Tibial nerve (tissue), 4 donors: ENCODE measurements around the gene RPP14. TPM values are rescaled to one million over a fixed set of nuclear protein-coding genes. Genes with fewer than 3 reads are reported as not detected.

Experiments used
- DNase-seq, 2 donors: peaks; one replicate each; pipeline ENCODE4 v3.0.0-alpha.2; 2019; ENCODE audit warnings: low spot score in 2 of 2
- H3K27ac ChIP-seq, 4 donors: fragments of 200-600 bp; sonication (generic) in 3 of 4; one replicate each; pipeline ENCODE4 v1.5.1; 2017 to 2019; ENCODE audit warnings: mild to moderate bottlenecking in 1 of 4
- H3K27me3 ChIP-seq, 2 donors: fragments of 200-600 bp; sonication (generic) in 1 of 2; one replicate each; pipeline versions ENCODE4 v1.5.1 to v1.6.0; 2017 to 2019
- H3K36me3 ChIP-seq, 3 donors: fragments of 200-600 bp; sonication (generic); one replicate each; pipeline ENCODE4 v1.5.1; 2018 to 2019
- H3K4me1 ChIP-seq, 4 donors: fragments of 200-600 bp; sonication (generic) in 3 of 4; one replicate each; pipeline ENCODE4 v1.5.1; 2017 to 2019
- H3K4me3 ChIP-seq, 4 donors: fragments of 200-600 bp; sonication (generic) in 3 of 4; one replicate each; pipeline ENCODE4 v1.5.1; 2017 to 2019; ENCODE audit warnings: mild to moderate bottlenecking in 1 of 4, moderate library complexity in 1 of 4
- H3K9me3 ChIP-seq, 4 donors: fragments of 200-600 bp; sonication (generic) in 3 of 4; one replicate each; pipeline ENCODE4 v1.5.1; 2017 to 2019
- EP300 ChIP-seq, 2 donors: sonication (generic); formaldehyde crosslinking; IDR thresholded peaks; one replicate each; pipeline ENCODE4 v1.6.1; 2017; ENCODE audit warnings: antibody characterized with exemption in 2 of 2, mild to moderate bottlenecking in 1 of 2
- POLR2A ChIP-seq, 2 donors: fragments of 450-650 bp; IDR thresholded peaks; one replicate each; pipeline ENCODE4 v1.6.1; 2017; ENCODE audit warnings: antibody characterized with exemption in 2 of 2, mild to moderate bottlenecking in 2 of 2, moderate library complexity in 2 of 2
- WGBS, 2 donors: methylation state at CpG; one replicate each; pipeline ENCODE4 v1.1.5; 2018; 5-methylcytosine and 5-hydroxymethylcytosine counted together
- total RNA-seq, 4 donors: library from RNA; depleted of rRNA; stranded (reverse); fragments of >200 nt; gene quantifications; one replicate each; pipeline ENCODE4 v1.1.0, GENCODE V29; 2016
- TF ChIP-seq, protein P1 (sequence below), 5 experiments: fragments of 200-600 bp in 3 of 5; fragments of 450-650 bp in 2 of 5; sonication (generic) in 3 of 5; IDR thresholded peaks; one replicate each; pipeline ENCODE4 v1.5.1; 2016 to 2019; ENCODE audit warnings: antibody characterized with exemption in 5 of 5, mild to moderate bottlenecking in 3 of 5, moderate library complexity in 2 of 5

RPP14 gene
- total RNA-seq, 4 donors from 2014 or later, result 5.7 to 14.0 (median 8.6) TPM

DNA sequence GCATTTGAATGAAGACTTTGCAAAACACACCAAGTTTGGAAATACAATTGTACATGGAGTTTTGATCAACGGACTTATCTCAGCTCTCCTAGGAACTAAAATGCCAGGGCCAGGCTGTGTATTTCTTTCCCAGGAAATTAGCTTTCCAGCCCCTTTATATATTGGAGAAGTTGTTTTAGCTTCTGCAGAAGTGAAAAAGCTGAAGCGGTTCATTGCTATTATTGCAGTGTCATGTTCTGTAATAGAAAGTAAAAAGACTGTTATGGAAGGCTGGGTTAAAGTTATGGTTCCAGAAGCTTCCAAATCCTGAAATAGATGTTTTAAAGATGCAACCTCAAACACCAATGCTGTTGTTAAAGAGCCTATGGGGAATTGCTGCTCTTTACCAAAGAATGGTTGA, 11.8 kb downstream of the RPP14 start:
- H3K36me3 ChIP-seq, result peaks cover 0 to 68% (median 0%) of the 10 kb centered on the region in 3 donors
- TF ChIP-seq, protein P1, sequence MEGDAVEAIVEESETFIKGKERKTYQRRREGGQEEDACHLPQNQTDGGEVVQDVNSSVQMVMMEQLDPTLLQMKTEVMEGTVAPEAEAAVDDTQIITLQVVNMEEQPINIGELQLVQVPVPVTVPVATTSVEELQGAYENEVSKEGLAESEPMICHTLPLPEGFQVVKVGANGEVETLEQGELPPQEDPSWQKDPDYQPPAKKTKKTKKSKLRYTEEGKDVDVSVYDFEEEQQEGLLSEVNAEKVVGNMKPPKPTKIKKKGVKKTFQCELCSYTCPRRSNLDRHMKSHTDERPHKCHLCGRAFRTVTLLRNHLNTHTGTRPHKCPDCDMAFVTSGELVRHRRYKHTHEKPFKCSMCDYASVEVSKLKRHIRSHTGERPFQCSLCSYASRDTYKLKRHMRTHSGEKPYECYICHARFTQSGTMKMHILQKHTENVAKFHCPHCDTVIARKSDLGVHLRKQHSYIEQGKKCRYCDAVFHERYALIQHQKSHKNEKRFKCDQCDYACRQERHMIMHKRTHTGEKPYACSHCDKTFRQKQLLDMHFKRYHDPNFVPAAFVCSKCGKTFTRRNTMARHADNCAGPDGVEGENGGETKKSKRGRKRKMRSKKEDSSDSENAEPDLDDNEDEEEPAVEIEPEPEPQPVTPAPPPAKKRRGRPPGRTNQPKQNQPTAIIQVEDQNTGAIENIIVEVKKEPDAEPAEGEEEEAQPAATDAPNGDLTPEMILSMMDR (IDR thresholded peaks at IDR 0.05), result no peak
- TF ChIP-seq EP300 (IDR thresholded peaks at IDR 0.05) (no peak), POLR2A (IDR thresholded peaks at IDR 0.05) (no peak)
- 71 to 80% methylated on average over 2 of the region's 2 CpGs for WGBS, 2 donors
- H3K4me3 ChIP-seq, result no peak overlapping the region
- no peak for DNase-seq
- no peaks in the 10 kb centered on the region for H3K9me3 ChIP-seq
- no peaks in the 10 kb centered on the region for H3K27me3 ChIP-seq
- no peak overlapping the region for H3K27ac ChIP-seq
- H3K4me1 ChIP-seq, result peaks cover 0 to 9% (median 0%) of the 10 kb centered on the region in 4 donors

- no peak for DNase-seq
- H3K27ac ChIP-seq, result no peak overlapping the region
- H3K36me3 ChIP-seq, result peaks cover 0 to 28% (median 5%) of the 10 kb centered on the region in 3 donors
- H3K9me3 ChIP-seq, result no peaks in the 10 kb centered on the region
- H3K4me3 ChIP-seq, result no peak overlapping the region
- TF ChIP-seq, protein P1 (IDR thresholded peaks at IDR 0.05), result no peak
- no peak for TF ChIP-seq EP300 (IDR thresholded peaks at IDR 0.05)
- no peak for TF ChIP-seq POLR2A (IDR thresholded peaks at IDR 0.05)
- peaks cover 0 to 14% (median 4%) of the 10 kb centered on the region in 4 donors for H3K4me1 ChIP-seq
- H3K27me3 ChIP-seq, result no peaks in the 10 kb centered on the region
- WGBS, 2 donors, result 86 to 94% methylated on average over 7 of the region's 7 CpGs
These were observed 15.7 kb downstream of the RPP14 start for GRCh38 chr3:58321791-58322190.

GRCh38 chr3:58322793-58323192, 16.7 kb downstream of the RPP14 start:
- H3K4me1 ChIP-seq, result peaks cover 0 to 14% (median 4%) of the 10 kb centered on the region in 4 donors
- H3K36me3 ChIP-seq, result peaks cover 0 to 18% (median 5%) of the 10 kb centered on the region in 3 donors
- WGBS, 2 donors, result 57 to 62% methylated on average over 1 of the region's 1 CpG
- DNase-seq, result no peak
- H3K27me3 ChIP-seq, result no peaks in the 10 kb centered on the region
- H3K4me3 ChIP-seq, result no peak overlapping the region
- TF ChIP-seq POLR2A (IDR thresholded peaks at IDR 0.05), result no peak
- TF ChIP-seq EP300 (IDR thresholded peaks at IDR 0.05), result no peak
- TF ChIP-seq, protein P1 (IDR thresholded peaks at IDR 0.05), result no peak
- no peaks in the 10 kb centered on the region for H3K9me3 ChIP-seq
- H3K27ac ChIP-seq, result no peak overlapping the region

- H3K27ac ChIP-seq, result no peak overlapping the region
- no peak for DNase-seq
- H3K4me1 ChIP-seq, result peaks cover 0 to 14% (median 4%) of the 10 kb centered on the region in 4 donors
- peaks cover 0 to 8% (median 5%) of the 10 kb centered on the region in 3 donors for H3K36me3 ChIP-seq
- WGBS, 2 donors, result 76 to 79% methylated on average over 3 of the region's 3 CpGs
- no peaks in the 10 kb centered on the region for H3K27me3 ChIP-seq
- no peak overlapping the region for H3K4me3 ChIP-seq
- no peaks in the 10 kb centered on the region for H3K9me3 ChIP-seq
- TF ChIP-seq EP300 (IDR thresholded peaks at IDR 0.05) (no peak), POLR2A (IDR thresholded peaks at IDR 0.05) (no peak)
- TF ChIP-seq, protein P1 (IDR thresholded peaks at IDR 0.05), result no peak
These were observed 17.7 kb downstream of the RPP14 start for GRCh38 chr3:58323529-58324390.
